GM12865 (cell line): ENCODE results near the gene ESPL1.

ENCODE experiments used
- DNase-seq: peaks from one replicate; pipeline ENCODE4 v3.0.0; 2010; ENCODE audit warnings: low read depth
- H3K4me3 ChIP-seq: 2 replicates; pipeline ENCODE4 v1.5.1; 2011; ENCODE audit warnings: mild to moderate bottlenecking, low read depth, low read length, control low read depth
- TF ChIP-seq, protein P1 (sequence below): IDR thresholded peaks from 2 replicates; pipeline ENCODE4 v1.5.1; 2011; ENCODE audit warnings: low read length, control low read depth, low read depth, inconsistent platforms; ENCODE audit not compliant: insufficient read depth; ENCODE audit errors: missing control alignments

ESPL1 gene

DNA sequence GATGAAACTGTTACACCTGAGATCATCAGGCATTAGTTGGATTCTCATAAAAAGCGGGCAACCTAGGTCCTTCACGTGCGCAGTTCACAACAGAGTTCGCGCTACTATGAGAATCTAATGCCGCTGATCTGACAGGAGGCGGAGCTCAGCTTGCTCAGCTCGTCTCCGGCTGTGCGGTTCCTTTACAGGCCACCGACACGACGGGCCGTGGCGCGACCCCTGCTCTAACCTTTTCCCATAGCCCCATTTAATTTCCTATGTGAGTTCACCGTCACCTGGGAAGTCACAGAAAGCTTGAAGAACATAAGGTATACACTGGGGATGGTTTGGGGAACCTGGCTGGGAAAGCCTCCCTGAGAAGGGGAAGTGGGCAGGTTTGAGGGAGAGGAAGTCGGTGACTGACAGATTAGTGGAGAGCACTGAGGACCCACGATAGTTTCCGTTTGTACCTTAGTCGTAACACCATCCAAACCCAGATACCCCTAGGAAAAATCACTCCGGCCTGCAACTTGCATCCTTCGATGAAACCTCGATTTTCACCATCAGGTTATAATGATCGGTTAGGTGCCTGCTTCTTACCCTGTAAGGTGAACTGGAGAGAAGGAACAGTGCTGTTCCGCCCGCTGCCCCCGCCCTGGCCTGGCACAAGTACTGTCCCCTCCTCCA, 56.1 kb downstream of the ESPL1 start:
- H3K4me3 ChIP-seq, result peak overlapping the region; percentile 81
- peak; percentile 77 for DNase-seq
- TF ChIP-seq, protein P1, sequence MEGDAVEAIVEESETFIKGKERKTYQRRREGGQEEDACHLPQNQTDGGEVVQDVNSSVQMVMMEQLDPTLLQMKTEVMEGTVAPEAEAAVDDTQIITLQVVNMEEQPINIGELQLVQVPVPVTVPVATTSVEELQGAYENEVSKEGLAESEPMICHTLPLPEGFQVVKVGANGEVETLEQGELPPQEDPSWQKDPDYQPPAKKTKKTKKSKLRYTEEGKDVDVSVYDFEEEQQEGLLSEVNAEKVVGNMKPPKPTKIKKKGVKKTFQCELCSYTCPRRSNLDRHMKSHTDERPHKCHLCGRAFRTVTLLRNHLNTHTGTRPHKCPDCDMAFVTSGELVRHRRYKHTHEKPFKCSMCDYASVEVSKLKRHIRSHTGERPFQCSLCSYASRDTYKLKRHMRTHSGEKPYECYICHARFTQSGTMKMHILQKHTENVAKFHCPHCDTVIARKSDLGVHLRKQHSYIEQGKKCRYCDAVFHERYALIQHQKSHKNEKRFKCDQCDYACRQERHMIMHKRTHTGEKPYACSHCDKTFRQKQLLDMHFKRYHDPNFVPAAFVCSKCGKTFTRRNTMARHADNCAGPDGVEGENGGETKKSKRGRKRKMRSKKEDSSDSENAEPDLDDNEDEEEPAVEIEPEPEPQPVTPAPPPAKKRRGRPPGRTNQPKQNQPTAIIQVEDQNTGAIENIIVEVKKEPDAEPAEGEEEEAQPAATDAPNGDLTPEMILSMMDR, result no peak

GRCh38 chr12:53324779-53325510, 56.8 kb downstream of the ESPL1 start:
- TF ChIP-seq, protein P1, result peak; percentile 66
- H3K4me3 ChIP-seq, result peak overlapping the region; percentile 81
- DNase-seq, result peak; percentile 95

- H3K4me3 ChIP-seq, result peak overlapping the region; percentile 81
- peak; percentile 18 for DNase-seq
- TF ChIP-seq, protein P1, result no peak
These were observed 57.5 kb downstream of the ESPL1 start for GRCh38 chr12:53325511-53326061.

DNA sequence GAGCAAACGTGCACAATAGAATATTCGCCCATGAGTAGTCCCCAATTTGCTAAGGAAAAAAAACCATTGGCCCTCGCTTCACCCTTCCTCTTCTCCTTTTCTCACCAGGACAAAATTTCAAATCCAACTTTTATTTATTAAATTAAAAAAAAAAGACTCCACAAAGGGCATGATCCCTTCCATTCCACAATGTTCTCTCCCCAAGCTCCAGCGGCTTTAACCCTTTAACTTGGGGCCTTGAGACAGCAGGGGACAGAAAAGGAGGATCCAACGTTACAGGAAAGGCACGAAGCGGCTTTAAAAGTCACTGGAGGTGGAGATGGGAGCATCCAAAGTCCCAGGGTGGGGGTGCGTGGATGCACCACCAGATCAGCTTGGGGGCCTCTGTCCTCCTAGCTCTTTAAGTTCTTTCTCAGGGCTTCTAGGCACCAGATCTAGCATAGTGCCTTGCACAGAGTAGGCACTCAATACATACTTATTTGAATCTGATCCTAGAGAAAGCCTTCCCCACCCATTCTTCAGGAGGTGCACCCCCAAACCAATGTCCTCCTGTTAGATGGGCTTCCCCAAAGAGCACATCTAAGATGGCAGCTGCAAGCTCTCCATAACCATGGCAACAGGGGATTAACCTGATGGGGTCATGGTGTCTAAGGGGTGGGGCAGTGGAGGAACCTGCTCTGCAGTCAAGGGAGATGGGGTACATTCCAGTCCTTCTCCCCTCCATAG, 58.5 kb downstream of the ESPL1 start:
- peak; percentile 27 for DNase-seq
- no peak overlapping the region for H3K4me3 ChIP-seq
- TF ChIP-seq, protein P1, result no peak

GRCh38 chr12:53327435-53328042, 59.4 kb downstream of the ESPL1 start:
- no peak overlapping the region for H3K4me3 ChIP-seq
- no peak for DNase-seq
- TF ChIP-seq, protein P1, result peak; percentile 11

- DNase-seq, result no peak
- TF ChIP-seq, protein P1, result peak; percentile 11
- H3K4me3 ChIP-seq, result no peak overlapping the region
These were observed 59.9 kb downstream of the ESPL1 start for GRCh38 chr12:53328043-53328435.
